GM12872 (cell line): ENCODE data around the gene COL23A1.

Experiments used
- CTCF ChIP-seq: IDR thresholded peaks from 3 replicates; pipeline ENCODE4 v1.5.1; 2011; ENCODE audit warnings: low read depth, mild to moderate bottlenecking, low read length, moderate library complexity; ENCODE audit not compliant: insufficient read depth

The COL23A1 gene

GRCh38 chr5:178291969-178292825, 298.0 kb downstream of the COL23A1 start:
- no peak for TF ChIP-seq CTCF

GRCh38 chr5:178291161-178291561, 299.0 kb downstream of the COL23A1 start:
- TF ChIP-seq CTCF: no peak

- TF ChIP-seq CTCF: no peak
These were observed 299.8 kb downstream of the COL23A1 start for GRCh38 chr5:178290376-178290775.

- no peak for TF ChIP-seq CTCF
These were observed 300.8 kb downstream of the COL23A1 start for GRCh38 chr5:178289438-178289837.

GRCh38 chr5:178288401-178289368, 301.5 kb downstream of the COL23A1 start:
- TF ChIP-seq CTCF: no peak

- TF ChIP-seq CTCF: no peak
These were observed 302.4 kb downstream of the COL23A1 start for GRCh38 chr5:178287791-178288105.

- no peak for TF ChIP-seq CTCF
These were observed 303.0 kb downstream of the COL23A1 start for GRCh38 chr5:178287091-178287790.
